HEK293 (cell line): ENCODE measurements around the gene PCTP.

Source experiments
- CTCF ChIA-PET: fragments of 350-600 bp; formaldehyde crosslinking; extraction: SDS; loops from one replicate; lab custom pipeline; 2021; ENCODE audit warnings: antibody characterized with exemption; lab: Yijun Ruan, JAX
- POLR2A ChIA-PET: fragments of 300-600 bp; formaldehyde crosslinking; extraction: SDS; loops from one replicate; lab custom pipeline; 2020; ENCODE audit warnings: antibody characterized with exemption, inconsistent platforms; lab: Yijun Ruan, JAX
- H3K27ac ChIP-seq: fragments of 200-500 bp; sonication (Bioruptor generic); 2 replicates; pipeline ENCODE4 v1.5.1; 2014; ENCODE audit warnings: low read depth, low read length, control low read depth, inconsistent platforms; ENCODE audit errors: extremely low read depth
- H3K36me3 ChIP-seq, 2 experiments: fragments of 200-500 bp in 1 of 2; sonication (Bioruptor generic) in 1 of 2; 1 replicate in 1 of 2; 2 replicates in 1 of 2; pipeline ENCODE4 v1.5.1; 2014 to 2017; ENCODE audit warnings: inconsistent platforms in 2 of 2, low read length in 2 of 2; ENCODE audit not compliant: control insufficient read depth in 2 of 2, insufficient read depth in 1 of 2
- H3K4me1 ChIP-seq: fragments of 200-500 bp; sonication (Bioruptor generic); 2 replicates; pipeline ENCODE4 v1.5.1; 2014; ENCODE audit warnings: mild to moderate bottlenecking, low read length, inconsistent platforms; ENCODE audit not compliant: control insufficient read depth, insufficient read depth
- H3K4me3 ChIP-seq: 2 replicates; pipeline ENCODE4 v1.5.1; 2011; ENCODE audit warnings: low read depth, mild to moderate bottlenecking, control low read depth, low read length, moderate library complexity
- H3K9me3 ChIP-seq: fragments of 200-500 bp; sonication (Bioruptor generic); 2 replicates; pipeline ENCODE4 v1.5.1; 2014; ENCODE audit warnings: low read depth, low read length, inconsistent platforms; ENCODE audit not compliant: control insufficient read depth, insufficient read depth
- GLI2 ChIP-seq: fragments of 450-650 bp; formaldehyde crosslinking; IDR thresholded peaks from 2 replicates; pipeline ENCODE4; 2017; ENCODE audit warnings: missing biosample characterization, missing genetic modification characterization, low read depth, borderline replicate concordance
- PRDM2 ChIP-seq: fragments of 450-650 bp; formaldehyde crosslinking; IDR thresholded peaks from 2 replicates; pipeline ENCODE4 v1.5.1; 2016; ENCODE audit warnings: missing biosample characterization, missing genetic modification characterization, borderline replicate concordance
- SETDB1 ChIP-seq: IDR thresholded peaks from one replicate; pipeline ENCODE4 v1.6.1; 2017; ENCODE audit warnings: mild to moderate bottlenecking, low read length, moderate library complexity, mixed read lengths; ENCODE audit not compliant: insufficient read length
- ZBTB7A ChIP-seq: fragments of 450-650 bp; formaldehyde crosslinking; IDR thresholded peaks from 2 replicates; pipeline ENCODE4 v1.5.1; 2016; ENCODE audit warnings: low read depth, missing biosample characterization, missing genetic modification characterization
- ZFP3 ChIP-seq: fragments of 450-650 bp; formaldehyde crosslinking; IDR thresholded peaks from 2 replicates; pipeline ENCODE4 v1.5.1; 2016; ENCODE audit warnings: low read depth, missing biosample characterization, missing genetic modification characterization
- ZNF155 ChIP-seq: fragments of 450-650 bp; formaldehyde crosslinking; IDR thresholded peaks from 2 replicates; pipeline ENCODE4 v1.5.1; 2016; ENCODE audit warnings: missing biosample characterization, missing genetic modification characterization
- ZNF157 ChIP-seq: fragments of 450-650 bp; formaldehyde crosslinking; IDR thresholded peaks from 2 replicates; pipeline ENCODE4 v1.5.1; 2016; ENCODE audit warnings: missing biosample characterization, missing genetic modification characterization
- ZNF248 ChIP-seq: fragments of 450-650 bp; formaldehyde crosslinking; IDR thresholded peaks from 2 replicates; pipeline ENCODE4 v1.5.1; 2017; ENCODE audit warnings: missing biosample characterization, missing genetic modification characterization
- ZNF449 ChIP-seq: fragments of 450-650 bp; formaldehyde crosslinking; IDR thresholded peaks from 2 replicates; pipeline ENCODE4 v1.5.1; 2017; ENCODE audit warnings: missing biosample characterization, mild to moderate bottlenecking, missing genetic modification characterization, moderate library complexity
- ZNF747 ChIP-seq: fragments of 450-650 bp; formaldehyde crosslinking; IDR thresholded peaks from 2 replicates; pipeline ENCODE4 v1.5.1; 2016; ENCODE audit warnings: missing biosample characterization, missing genetic modification characterization
- TF ChIP-seq, protein P1 (sequence below): fragments of 450-650 bp; formaldehyde crosslinking; optimal IDR thresholded peaks from 2 replicates; pipeline ENCODE3; 2016; ENCODE audit warnings: missing biosample characterization, mild to moderate bottlenecking, missing genetic modification characterization

PCTP gene

DNA sequence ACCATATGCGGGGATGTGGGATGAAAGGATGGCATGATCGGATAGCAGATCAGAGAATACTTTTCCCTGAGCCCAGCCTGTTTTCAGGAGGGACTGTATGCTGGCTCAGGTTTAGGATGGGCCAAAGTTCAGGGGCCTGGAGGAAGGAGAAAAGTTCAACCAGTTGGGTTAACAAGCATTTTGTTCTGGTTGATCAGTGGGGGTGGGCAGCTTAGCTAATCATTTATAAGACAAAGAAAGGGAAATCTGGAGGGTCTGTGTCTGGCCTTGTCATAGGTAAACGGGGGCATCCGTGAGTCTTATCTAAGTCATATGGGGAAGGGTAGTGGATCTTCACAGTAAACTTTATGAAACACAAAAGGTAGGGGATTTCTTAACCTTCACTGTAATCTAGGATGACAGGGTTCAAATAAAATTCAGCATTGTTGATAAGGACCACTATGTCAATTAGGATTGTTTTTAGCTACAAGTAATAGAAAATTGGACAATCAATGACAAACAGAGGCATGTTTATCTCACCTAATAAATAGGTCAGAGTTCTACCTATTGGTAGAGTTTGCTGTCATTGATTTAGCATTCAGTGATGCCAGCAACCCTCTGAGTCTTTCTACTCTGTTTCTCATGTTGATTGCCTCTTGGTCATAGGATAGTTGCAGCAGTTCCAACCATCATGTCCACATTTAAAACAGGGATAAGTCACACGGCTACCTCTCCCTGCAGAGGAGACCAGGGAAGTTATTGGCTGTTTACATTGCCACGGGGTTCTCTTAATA is 11.4 kb downstream of the PCTP start:
- TF ChIP-seq SETDB1 (peak; percentile 27), ZBTB7A (tag by site-specific recombination) (no peak), PRDM2 (no peak)
- TF ChIP-seq, protein P1, sequence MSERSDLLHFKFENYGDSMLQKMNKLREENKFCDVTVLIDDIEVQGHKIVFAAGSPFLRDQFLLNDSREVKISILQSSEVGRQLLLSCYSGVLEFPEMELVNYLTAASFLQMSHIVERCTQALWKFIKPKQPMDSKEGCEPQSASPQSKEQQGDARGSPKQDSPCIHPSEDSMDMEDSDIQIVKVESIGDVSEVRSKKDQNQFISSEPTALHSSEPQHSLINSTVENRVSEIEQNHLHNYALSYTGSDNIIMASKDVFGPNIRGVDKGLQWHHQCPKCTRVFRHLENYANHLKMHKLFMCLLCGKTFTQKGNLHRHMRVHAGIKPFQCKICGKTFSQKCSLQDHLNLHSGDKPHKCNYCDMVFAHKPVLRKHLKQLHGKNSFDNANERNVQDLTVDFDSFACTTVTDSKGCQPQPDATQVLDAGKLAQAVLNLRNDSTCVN (tag by site-specific recombination), result no peak
- CTCF ChIA-PET, result interaction anchor here (0.8 to 1.8 kb wide), 3 partner anchors 8 to 236 kb away, joined by 4 to 6 read pairs (median 4); no protein-coding TSS in a partner anchor
- H3K4me3 ChIP-seq, result no peak overlapping the region
- no peak overlapping the region for H3K27ac ChIP-seq
- POLR2A ChIA-PET, result no interaction called here
- no peaks in the 10 kb centered on the region for H3K36me3 ChIP-seq
- H3K4me1 ChIP-seq, result no peaks in the 10 kb centered on the region
- no peaks in the 10 kb centered on the region; the same call in 1 of the 2 replicates for H3K9me3 ChIP-seq

DNA sequence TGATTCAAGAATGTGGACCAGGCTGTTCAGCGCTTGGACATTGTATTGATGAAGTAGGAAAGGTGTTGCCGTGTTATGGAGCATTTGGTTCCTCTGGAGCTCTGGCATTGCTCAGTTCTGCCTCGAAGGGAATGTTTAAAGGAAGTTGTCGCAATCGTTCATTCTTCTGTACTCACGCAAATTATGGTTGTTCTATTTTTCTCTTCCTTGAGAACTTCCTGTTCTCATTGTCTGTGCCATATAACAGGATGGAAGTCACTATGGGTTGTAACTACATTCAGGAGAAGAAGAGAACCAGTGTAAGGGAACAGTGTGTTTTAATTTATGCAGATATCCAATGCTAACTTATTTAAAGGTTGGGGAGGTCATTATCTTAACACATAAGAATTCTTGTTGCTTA is 13.0 kb downstream of the PCTP start:
- Histone ChIP-seq H3K36me3 (peaks cover 4 to 9% of the 10 kb centered on the region in 2 experiments; a peak in 2 of 3 replicates), H3K27ac (no peak overlapping the region), H3K4me3 (no peak overlapping the region), H3K4me1 (no peaks in the 10 kb centered on the region), H3K9me3 (no peaks in the 10 kb centered on the region; the same call in 1 of the 2 replicates)
- POLR2A ChIA-PET, result no interaction called here
- CTCF ChIA-PET, result interaction anchor here (0.6 to 1.9 kb wide), 3 partner anchors 18 to 237 kb away, joined by 3 to 7 read pairs (median 3); no protein-coding TSS in a partner anchor
- TF ChIP-seq ZNF747 (tag by site-specific recombination) (no peak), GLI2 (tag by site-specific recombination) (no peak), ZNF449 (tag by site-specific recombination) (no peak)

- Histone ChIP-seq H3K4me1 (no peaks in the 10 kb centered on the region), H3K4me3 (no peak overlapping the region), H3K36me3 (peaks cover 4 to 14% of the 10 kb centered on the region in 2 experiments; a peak in 2 of 3 replicates), H3K27ac (no peak overlapping the region), H3K9me3 (no peaks in the 10 kb centered on the region; the same call in 1 of the 2 replicates)
- CTCF ChIA-PET, result interaction anchor here (0.6 to 1.9 kb wide), 4 partner anchors 18 to 238 kb away, joined by 3 to 7 read pairs (median 3); no protein-coding TSS in a partner anchor
- POLR2A ChIA-PET, result interaction anchor here (0.6 kb wide), 1 partner anchor 13 kb away, joined by 3 read pairs; the partner anchor contains the start of gene PCTP
- TF ChIP-seq ZNF157 (tag by site-specific recombination) (no peak), ZFP3 (no peak), ZNF248 (tag by site-specific recombination) (no peak), ZNF155 (tag by site-specific recombination) (no peak)
Observed at GRCh38 chr17:55764610-55765009, 13.8 kb downstream of the PCTP start.
